SKM-1 (cell line): ENCODE results near the gene PAGE4.
A peak's percentile ranks its signal among the peaks of the same experiment; 100 is the strongest.

Experiments used
- DNase-seq: peaks from one replicate; lab custom pipeline; 2025; ENCODE audit not compliant: unreplicated experiment; lab: John Stamatoyannopoulos, UW

The PAGE4 gene

GRCh38 chrX:49829016-49829415, at the start of gene PAGE4:
PAGE4 (plus strand) TSS chrX:49829303; CDS start chrX:49830429, 1,126 bp downstream.
- DNase-seq = no peak

- DNase-seq = no peak
Observed at GRCh38 chrX:49784747-49785280, 44.3 kb upstream of the PAGE4 start.

- DNase-seq = no peak
Observed at GRCh38 chrX:49792376-49792775, 36.7 kb upstream of the PAGE4 start.

- DNase-seq = no peak
Observed at GRCh38 chrX:49793686-49794085, 35.4 kb upstream of the PAGE4 start.

- DNase-seq = no peak
Observed at GRCh38 chrX:49799828-49800227, 29.3 kb upstream of the PAGE4 start.

- no peak for DNase-seq
Observed at GRCh38 chrX:49809891-49810632, 19.0 kb upstream of the PAGE4 start.

- no peak for DNase-seq
Observed at GRCh38 chrX:49812177-49812576, 16.9 kb upstream of the PAGE4 start.

- no peak for DNase-seq
Observed at GRCh38 chrX:49816435-49816834, 12.7 kb upstream of the PAGE4 start.

GRCh38 chrX:49838374-49838773, 9.3 kb downstream of the PAGE4 start:
- peak; percentile 8 for DNase-seq

- DNase-seq = no peak
Observed at GRCh38 chrX:49840679-49841078, 11.6 kb downstream of the PAGE4 start.

- DNase-seq = no peak
Observed at GRCh38 chrX:49842621-49843020, 13.5 kb downstream of the PAGE4 start.

GRCh38 chrX:49844611-49845010, 15.5 kb downstream of the PAGE4 start:
- no peak for DNase-seq

- no peak for DNase-seq
Observed at GRCh38 chrX:49845701-49846403, 16.7 kb downstream of the PAGE4 start.

- no peak for DNase-seq
Observed at GRCh38 chrX:49846522-49846921, 17.4 kb downstream of the PAGE4 start.

GRCh38 chrX:49848275-49848674, 19.2 kb downstream of the PAGE4 start:
- no peak for DNase-seq

GRCh38 chrX:49850028-49850427, 20.9 kb downstream of the PAGE4 start:
- DNase-seq = no peak

GRCh38 chrX:49853661-49854060, 24.6 kb downstream of the PAGE4 start:
- no peak for DNase-seq

- DNase-seq = no peak
Observed at GRCh38 chrX:49856819-49857218, 27.7 kb downstream of the PAGE4 start.

- DNase-seq = no peak
Observed at GRCh38 chrX:49858341-49858740, 29.2 kb downstream of the PAGE4 start.

- DNase-seq = no peak
Observed at GRCh38 chrX:49859491-49859890, 30.4 kb downstream of the PAGE4 start.

- no peak for DNase-seq
Observed at GRCh38 chrX:49860867-49861535, 31.9 kb downstream of the PAGE4 start.

- no peak for DNase-seq
Observed at GRCh38 chrX:49862093-49862492, 33.0 kb downstream of the PAGE4 start.
